ENCODE results near the gene ICAM2.
"Not testable (repeated sequence)": the region's sequence is repeated elsewhere in the genome, so short reads cannot be mapped to it uniquely, and the experiment has no call there.

ICAM2 gene

DNA sequence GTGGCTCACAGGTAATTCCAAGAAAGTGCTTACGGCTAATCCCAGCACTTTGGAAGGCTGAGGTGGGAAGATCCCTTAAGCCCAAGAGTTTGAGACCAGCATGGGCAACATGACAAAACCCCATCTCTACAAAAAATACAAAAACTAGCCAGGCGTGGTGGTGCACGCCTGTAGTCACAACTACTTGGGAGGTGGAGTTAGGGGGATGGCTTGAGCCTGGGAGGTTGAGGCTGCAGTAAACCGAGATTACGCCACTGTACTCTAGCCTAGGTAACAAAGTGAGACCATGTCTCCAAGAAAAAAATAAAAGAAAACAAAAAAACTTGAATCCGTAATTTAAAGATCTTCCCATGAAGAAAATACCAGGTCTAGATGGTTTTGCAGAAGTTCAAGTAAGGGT lies 5.0 kb downstream of the ICAM2 start:
- DNase-seq (ENCODE audit: insufficient read length, low spot score) (no peak), FAIRE-seq (no peak)

DNA sequence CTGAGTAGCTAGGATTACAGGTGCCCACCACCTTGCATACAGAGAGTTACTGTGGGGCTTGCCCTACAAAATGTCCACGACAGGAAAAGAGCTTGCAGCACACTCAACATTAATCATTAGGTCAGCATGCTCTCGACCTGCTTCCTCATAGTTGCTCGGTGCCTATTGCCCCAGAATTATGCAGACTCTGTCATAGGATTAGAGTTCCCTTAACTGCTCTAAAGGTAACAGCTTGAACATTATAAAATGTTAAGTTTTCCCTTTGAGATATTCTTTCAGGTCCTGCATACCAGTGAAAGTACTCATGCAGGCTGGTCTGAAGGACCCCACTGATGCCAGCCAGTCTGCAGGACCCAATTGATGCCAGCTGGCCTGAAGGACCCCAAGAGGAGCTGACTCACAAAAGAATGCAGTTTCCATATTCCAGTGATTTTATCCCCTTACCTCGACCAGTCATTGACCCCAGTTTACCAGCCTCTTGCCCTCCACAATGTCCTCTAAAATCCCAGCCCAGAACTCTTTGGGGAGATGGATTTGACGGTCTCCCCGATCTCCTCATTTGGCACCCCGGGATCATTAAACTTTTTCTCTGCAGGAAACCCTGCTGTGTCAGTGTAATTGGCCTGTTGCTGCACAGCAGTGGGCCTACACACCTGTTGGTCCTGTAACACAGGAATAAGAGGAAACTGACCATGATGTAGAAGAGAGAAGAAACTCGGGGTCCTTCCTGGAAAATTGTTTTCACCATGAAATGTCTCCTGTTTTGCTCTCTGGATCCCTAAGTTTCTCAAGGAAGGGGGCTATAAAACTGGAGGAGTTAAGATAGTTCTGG lies 10.6 kb downstream of the ICAM2 start:
- DNase-seq (ENCODE audit: insufficient read length, low spot score): no peak
- FAIRE-seq: no peak

DNA sequence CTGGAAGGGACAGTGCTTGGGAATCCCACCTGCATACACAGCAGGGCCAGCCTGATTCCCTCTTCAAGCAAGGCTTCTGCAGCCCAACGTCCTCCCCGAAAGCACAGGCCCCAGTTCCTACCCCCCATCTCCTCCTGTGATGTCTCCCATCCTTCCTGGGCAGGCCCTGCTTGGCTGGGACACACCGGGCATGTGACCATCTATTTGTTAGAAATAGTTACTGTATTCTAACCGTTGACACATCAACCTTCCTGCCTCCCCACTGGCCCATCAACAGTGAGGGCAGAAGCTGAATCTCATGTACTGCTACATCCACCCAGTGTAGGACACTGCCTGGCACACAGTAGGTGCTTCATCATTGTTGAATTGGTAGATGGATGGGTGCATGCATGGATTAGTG lies 11.6 kb downstream of the ICAM2 start:
- DNase-seq (ENCODE audit: insufficient read length, low spot score) (no peak), FAIRE-seq (peak; percentile 58)

DNA sequence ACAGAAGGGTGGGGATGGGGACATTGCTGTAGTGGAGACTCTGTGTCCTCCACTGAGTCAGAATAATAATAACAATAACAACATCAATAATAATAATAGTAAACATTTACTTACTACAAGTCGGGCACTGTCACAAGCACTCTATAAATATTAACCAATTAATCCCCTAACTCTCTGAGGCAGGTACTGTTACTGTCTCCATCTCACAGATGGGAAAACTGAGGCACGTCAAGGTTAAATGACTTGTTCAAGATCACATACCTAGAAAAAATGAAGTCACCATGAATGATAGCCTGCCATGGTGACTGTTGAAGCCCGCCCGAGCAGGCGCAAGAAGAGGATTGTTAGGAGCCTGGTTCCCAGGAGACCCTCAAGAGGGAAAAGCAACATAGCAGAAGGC lies 12.1 kb downstream of the ICAM2 start:
- FAIRE-seq: no peak
- DNase-seq (ENCODE audit: insufficient read length, low spot score): no peak

DNA sequence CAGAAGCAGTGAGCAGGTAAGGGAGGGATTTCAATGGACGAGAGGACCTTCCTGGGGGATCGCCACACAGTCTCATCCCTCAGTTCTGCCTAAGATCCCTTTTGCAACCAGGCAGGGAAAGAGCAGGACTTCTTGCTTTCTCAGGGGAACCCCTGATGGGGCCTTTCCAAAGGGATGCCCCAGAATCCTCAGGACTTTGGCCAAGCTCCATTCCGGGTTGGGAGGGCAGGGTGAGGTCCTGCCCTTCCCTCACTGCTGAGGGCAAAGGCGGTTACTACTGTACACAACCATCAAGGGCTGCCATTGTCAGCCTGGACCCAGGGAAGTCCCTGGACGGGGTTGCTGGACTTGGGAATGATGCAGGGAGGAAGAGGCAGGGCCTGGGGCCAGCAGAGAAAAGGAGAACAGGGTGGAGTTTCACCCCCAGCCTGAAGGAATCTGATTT lies 12.6 kb downstream of the ICAM2 start:
- DNase-seq (ENCODE audit: insufficient read length, low spot score): no peak
- peak; percentile 69 for FAIRE-seq

DNA sequence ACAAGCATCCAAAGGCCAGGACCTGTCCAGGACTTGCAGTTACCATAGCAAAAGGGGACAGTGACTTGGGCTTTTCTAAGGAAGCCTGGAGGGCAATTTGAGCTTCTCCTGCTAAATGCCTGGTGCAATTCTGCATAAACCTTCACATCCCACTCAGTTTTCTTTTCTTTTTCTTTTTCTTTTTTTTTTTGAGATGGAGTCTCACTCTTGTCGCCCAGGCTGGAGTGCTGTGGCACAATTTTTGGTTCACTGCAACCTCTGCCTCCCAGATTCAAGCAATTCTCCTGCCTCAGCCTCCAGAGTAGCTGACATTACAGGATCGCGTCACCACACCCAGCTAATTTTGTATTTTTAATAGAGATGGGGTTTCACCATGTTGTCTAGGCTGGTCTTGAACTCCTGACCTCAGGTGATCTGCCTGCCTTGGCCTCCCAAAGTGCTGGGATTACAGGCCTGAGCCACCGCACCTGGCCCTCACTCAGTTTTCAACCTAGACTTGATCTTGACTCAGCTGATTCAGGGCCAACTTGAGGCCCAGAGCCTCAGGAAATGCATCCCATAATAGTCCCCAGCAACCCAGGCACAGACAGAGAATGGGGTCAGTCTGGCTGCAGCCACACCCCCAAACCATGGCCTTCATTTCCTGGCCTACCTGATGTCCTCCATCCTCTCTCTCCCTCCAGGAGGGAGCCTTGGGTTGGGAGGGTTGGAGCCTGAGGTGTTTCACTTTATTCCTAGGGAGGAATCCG lies 13.2 kb downstream of the ICAM2 start:
- not testable (repeated sequence) for DNase-seq (ENCODE audit: insufficient read length, low spot score); FAIRE-seq

DNA sequence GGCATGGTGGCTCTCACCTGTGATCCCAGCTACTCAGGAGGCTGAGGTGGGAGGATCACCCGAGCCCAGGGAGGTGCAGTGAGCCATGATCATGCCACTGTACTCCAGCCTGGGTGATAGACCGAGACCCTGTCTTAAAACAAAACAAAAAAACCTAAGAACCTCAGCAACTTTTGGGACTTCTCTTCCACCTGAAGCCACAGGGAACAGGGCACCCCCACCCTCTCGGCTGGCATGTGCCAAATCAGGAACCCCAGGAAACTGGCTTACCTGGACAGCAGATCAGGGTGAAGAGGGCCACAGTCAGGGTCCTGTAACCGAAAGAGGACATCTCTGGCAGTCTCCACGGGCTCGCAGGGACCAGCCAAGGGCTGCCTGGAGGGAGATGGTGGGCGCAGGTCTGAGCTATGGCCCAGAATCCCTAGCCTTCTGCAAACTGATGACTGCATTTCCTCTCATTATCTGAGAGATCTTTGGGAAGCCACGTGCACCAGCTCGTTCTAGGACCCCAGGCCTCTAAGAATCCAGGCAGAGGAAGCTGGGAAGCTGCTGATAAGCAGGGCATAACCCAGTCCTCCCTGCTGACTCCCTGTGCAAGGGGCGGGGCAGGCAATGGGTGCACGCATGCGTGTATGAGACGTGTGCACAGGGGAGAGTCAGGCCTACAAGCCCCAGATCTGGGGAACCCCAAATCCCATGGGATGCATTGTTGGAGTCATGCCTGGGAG lies 13.9 kb downstream of the ICAM2 start:
- FAIRE-seq: peak; percentile 57
- DNase-seq (ENCODE audit: insufficient read length, low spot score): no peak

DNA sequence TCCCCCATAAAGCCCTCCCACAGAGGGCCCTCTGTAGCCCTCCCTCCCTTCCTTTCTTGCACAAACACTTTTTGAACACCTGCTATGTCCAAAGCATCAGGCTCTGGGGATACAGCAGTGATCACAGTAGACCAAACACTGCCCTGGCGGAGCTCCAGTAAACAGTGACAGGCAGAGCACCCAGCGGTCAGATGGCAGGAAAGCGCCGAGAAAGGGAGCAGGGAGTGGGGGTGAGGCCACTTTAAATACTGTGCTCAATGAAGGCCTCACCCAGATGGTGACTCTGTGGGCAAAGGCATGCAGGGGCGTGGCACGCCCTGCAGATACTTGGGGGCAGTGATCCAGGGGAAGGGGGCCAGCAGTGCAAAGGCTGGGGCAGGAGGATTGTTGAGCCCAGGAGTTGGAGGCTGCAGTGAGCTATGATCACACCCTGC lies 14.7 kb downstream of the ICAM2 start:
- DNase-seq (ENCODE audit: insufficient read length, low spot score) (peak; percentile 53), FAIRE-seq (no peak)

DNA sequence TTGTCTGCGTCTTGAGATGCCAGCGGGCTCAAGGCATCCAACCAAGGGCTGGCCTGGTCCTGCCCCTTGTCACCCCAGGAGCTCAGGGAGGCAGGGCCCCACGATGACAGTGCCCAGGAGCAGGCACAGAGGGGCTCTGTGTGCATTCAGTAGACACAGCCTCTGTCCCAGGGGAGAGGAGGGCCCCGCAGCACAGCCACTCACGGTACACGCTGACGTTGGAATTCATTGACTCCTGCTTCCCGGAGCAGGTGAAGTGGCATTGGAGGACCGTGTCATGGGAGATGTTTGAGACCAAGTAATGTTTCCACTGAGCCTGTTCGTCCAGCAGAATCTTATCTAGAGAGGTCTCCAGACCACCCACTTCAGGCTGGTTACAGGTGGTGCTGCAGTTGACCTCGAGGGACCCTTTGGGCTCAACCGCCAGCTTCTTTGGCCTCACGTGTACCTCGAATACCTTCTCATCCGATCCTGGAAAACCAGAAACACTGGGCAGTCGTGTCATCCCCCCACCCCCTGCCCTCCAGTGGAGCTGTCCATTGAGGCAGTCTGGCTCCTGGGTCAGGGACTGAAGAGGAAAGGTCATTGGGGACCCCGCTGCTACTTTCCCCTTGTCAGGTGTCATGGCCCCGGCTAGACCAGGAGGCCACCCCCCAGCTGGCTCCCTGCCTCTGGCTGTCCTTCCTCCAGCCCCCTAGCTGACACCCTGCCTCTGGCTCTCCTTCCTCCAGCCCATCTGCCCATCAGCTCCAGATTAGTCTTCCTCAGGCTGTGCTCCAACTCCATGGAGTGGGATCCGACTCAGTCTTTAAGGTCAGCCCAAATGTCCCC lies 15.3 kb downstream of the ICAM2 start:
- DNase-seq (ENCODE audit: insufficient read length, low spot score): no peak
- FAIRE-seq: no peak

DNA sequence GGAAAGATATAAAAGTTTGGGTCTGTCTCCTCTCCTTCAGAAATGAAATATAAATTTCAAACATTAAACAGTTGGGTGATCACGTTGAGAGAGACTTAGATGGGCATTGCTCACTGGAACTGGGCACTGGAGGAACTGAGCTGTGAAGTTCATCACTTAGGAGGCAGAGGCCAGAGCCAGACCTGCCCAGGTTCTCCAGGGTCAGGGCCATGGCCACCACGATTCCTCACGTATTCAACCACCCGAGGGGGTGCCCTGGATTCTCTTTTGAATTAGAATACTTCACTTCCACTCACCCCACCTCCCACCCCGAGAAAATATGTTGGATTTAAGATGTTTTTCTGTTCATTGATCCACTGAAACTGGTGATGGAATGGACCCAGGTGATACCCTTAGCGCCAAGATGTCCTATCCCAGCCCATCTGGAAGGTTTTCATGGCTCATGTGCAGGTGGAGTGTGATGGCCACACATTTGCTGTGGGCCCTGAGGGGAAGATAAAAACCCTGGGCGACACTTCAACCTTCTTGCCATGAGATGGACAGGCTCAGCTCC lies 16.1 kb downstream of the ICAM2 start:
- FAIRE-seq: no peak
- DNase-seq (ENCODE audit: insufficient read length, low spot score): no peak

DNA sequence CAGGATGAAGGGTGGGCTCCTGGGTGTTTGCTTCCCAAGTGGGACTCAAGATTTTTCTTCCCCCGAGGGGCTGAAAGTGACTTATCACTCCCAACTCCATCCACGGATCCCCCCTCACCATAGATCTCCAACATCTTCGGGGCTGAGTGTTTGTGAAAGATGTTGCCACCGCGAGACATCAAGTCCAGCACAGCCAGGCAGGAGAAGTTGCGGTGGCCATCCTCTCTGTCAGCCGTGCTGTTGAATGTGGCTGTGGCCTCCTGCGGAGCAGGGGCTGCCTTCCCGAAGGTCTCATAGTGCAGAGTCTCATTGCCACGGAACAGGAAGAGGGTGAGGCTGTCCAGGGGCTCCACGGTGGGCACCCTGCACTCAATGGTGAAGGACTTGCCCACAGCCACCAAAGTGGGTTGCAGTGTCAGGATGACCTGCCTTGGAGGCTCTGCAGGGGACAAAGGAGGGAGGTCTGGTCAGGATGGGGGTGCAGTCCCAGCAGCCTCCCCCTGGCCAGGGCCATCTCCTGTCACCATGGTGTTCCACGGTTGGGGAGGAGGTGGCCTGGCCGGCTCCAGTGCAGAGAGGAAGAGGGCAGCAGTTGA lies 16.8 kb downstream of the ICAM2 start:
- FAIRE-seq: peak; percentile 79
- no peak for DNase-seq (ENCODE audit: insufficient read length, low spot score)

DNA sequence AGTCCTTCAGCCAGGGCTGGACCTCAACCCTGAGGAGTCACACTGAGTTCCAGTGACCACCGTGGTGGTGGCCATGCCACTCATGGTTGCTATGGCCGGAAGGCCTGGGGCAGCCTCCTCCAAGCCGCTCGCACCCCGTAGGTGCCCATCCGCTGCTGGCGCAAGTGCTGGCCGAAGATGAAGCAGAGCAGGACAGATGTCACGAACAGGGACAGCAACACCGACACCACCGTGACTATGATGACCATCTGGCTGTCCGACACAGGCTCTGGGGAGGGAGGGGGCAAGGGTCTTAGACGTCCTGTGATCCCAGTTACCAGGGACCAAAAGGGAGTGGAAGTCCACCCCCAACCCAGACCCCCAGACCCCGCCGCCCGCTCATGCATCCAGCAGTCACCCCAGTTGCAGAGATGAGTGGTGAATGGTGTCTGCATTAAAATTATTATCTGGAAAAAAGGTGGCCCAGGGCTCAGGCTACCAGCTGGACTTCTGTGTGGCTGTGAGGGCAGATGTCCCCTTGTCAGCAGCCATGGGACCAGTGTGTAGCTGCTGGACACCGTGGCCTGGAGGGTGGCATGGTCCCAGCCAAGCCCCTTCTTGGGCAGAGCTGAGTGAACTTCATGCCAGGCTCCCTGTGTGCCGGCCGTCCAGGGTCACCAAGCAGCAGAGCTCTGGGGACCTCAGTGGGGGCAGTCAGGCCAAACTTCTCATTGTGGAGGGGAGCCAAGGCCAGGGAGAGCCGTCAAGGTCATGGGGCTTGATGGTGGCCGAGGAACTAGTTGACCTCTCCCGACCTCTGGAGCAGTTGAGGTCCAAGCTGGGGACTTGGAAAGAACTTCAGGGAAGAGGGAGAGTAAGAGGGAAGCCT lies 17.5 kb downstream of the ICAM2 start:
- FAIRE-seq (peak; percentile 33), DNase-seq (ENCODE audit: insufficient read length, low spot score) (no peak)

DNA sequence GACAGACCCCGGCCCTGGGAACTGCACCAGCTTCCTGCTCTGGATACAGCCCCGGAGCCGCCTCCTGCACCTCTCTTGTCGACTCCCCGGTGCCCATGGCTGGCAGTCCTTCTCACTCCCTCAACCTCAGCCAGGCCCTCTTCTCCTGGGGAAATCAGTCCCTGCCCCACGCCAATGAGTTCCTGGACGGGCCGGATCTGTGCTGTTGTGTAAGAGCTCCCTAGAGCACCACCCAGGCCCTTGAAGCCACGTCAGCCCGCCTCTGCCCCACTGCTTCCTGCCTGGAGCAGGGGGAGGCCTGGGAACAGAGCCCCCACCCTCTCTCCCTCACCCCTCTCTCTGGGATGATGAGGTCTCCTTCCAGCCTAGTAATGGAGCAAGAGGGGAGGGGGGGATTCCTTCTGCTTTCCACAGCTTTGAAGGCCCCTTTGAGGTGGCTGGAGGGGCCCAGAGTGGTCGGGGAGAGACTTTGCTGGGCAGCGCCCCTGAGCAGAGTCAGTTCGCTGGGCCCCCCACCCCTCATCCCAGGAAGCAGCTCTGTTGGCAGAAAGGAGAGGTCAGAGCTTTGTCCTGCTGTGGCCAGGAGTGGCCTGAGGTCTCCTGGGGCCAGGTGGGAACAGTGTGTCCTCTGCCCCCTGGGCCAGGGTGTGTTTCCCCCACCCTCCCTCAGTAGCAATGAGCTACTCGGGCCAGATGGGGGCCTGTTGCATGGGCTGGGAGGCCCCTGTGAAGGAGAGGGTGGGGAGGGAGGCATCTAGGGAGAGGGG lies 18.5 kb downstream of the ICAM2 start:
- DNase-seq (ENCODE audit: insufficient read length, low spot score) (no peak), FAIRE-seq (no peak)

DNA sequence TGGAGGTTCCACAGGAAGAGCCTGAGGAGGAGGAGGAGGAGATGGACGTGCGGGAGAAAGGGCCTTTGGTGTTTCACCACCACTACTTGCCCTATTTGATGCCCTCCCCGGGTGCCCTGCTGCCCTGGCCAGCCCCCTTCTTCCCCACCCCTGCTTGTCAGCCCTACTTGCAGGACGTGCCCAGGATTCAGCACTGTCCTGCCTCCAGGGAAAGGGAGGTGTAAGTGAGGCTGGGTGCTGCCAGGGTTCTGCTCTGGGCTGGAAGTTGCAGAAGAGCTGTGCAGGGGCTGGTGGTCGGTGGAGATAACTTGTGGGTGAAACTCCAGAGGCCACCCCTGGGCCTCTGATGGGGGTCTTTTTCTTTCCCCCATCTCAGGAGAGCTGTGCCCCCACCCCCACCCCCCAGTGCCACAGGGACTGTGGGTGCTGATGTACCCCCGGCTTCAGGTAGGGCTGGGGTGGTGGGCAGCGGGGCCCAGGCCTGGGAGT lies 19.3 kb downstream of the ICAM2 start:
- FAIRE-seq (no peak), DNase-seq (ENCODE audit: insufficient read length, low spot score) (no peak)

DNA sequence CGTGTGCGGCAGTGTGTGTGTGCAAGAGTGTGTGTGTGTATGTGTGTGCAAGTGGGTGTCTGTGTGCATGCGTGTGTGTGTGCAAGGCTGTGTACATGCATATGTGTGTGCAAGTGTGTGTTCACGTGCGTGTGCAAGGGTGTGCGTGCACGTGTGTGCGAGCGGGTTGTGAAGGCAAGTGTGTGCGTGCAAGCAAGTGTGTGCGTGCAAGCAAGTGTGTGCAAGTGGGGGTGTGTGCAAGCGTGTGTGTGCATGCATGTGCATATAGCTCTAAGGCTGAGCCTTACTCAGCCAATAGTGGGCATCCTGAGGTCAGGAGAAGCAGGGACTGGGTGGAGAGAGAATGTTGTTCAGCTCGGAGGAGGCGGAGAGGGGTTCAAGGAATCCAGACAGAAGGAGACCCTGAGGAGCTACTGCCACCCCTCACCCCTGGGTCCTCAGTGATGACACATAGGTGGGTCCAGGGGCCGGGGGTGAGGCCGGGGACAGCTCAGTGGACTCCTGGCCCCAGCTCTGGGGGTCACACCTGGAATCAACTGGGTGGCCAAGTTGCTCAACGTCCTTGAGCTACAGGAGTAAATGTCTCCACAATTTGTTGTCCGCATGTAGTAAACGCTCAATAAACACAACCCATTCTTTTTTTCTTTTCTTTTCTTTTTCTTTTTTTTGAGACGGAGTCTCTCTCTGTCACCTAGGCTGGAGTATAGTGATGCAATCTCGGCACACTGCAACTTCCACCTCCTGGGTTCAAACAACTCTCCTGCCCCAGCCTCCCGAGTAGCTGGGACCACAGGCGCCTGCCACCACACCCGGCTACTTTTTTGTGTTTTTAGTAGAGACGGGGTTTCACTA lies 20.5 kb downstream of the ICAM2 start:
- FAIRE-seq: peak; percentile 98

DNA sequence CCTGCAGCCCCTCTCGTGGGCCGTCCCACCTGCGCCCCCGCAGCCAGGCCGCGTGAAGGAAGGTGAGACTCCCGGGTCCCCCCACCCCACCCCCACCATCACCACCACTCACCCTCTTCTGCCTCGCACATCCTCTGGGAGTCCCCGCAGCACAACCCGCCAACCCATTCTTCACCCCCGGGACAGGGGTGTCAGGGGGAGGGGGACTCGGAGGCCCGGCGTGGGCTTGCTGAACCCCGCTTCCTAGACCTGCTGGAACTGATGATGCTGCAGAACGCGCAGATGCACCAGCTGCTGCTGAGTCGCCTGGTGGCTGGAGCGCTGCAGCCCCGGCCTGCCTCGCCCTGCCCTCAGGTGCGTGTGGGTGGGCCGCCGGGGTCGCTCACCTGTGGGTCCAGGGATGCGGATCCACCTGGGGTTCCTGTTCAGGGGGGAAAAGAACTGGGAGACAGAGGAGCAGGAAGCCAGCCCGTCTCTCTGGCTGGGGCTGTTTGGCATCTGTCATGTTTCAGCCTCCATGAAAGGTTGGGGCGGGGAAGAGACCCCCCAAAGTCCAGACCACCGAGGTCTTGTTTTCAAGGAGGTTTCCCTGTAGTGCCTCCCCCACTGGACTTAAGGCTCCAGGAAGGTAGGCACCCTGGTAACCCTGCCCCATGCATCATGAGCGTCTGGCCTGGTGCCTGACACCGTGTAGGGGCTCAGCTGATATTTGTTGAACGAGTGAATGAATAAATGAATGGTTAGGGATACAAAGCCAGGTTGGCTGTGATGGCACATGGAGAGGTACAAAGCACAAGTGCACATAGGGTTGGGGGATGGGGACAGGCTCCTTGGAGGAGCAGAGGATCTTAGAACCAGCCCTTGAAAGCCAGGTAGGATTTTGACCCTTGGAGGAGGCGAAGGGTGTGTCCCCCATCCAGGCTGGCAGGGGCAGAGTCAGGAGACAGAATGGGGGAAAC lies 21.4 kb downstream of the ICAM2 start:
- FAIRE-seq (no peak), DNase-seq (ENCODE audit: insufficient read length, low spot score) (no peak)

More for the DNA sequence above, 20.5 kb downstream of the ICAM2 start:
- no peak for DNase-seq (ENCODE audit: insufficient read length, low spot score)
